ENCODE measurements around the gene ERBIN.
"Not testable (repeated sequence)": the region's sequence is repeated elsewhere in the genome, so short reads cannot be mapped to it uniquely, and the experiment has no call there.

The ERBIN gene

DNA sequence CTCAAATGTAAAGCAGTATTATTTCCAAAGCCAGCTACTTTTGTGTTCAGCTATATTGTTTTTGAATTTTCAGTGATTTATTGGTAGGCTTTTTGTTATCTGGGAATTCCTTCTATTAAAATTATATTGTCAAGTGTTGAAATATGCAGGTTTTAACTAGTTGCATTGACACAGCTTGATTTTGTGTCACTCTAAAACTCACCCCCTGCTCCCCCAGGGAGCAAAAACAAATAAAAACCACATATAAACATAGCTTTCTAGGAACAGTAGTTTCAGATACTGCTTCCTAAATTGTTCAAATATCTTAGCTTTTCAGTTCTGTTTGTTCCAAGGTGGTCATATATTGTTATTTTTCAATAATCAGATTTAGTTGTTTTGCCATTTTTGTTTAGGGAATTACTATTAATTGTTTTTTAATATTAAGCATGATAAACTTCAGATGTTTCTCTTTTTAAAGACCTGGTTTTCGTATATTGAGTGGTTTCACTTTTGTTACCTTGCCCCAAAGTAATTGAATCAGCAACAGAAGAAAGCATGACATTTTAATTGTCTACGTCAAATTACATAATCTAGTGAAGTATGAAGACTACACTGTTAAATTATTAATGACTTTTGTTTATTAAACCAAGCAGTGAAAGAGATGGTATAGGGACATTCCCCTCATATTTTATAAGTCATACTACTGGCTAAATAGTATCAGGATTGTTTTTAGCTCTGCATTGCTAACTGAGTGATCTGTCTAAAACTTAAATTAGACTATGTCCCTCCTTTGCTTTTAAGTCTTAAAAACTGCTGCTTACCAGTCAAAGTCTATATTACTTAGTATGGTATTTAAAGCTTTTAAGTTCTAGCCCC, 43.4 kb downstream of the ERBIN start:
- DNase-seq = no peak

DNA sequence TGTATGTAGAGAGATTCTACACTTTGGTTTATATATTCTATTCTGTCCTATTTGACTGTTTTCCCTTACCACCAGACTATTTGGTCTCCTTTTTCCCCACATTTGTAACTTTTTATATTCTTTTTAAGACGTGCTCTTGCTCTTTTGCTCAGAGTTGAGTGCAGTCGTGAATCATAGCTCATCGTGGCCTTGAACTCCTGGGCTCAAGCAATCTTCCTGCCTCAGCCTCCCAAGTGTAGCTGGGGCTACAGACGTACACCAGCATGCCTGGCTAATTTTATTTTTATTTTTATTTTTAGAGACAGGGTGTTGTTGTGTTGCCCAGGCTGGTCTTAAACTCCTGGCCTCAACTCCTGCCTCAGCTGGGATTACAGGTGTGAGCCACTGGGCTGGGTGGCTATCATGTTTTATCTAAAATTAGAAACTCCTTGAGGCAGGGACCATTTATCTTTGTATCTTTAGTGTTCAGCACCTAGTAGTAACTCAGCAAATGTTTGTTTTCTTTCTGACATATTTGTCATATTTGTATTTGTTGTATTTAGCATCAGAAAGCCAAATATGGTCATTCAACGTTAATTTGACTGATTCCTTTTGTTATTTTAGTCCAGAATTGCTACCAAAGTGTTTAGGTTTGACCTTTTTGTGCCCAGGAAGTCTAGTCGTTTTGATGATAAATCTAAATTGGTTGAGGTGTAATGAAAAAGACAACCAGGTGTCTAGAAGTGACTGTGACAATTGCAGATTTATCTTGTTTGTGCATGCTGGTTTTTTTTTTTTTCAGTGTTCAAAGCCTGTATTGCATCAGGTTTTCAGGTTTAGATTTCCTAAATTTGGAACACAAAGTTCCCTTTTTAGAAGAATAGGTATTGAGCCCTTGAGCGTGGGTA, 44.3 kb downstream of the ERBIN start:
- DNase-seq = no peak

DNA sequence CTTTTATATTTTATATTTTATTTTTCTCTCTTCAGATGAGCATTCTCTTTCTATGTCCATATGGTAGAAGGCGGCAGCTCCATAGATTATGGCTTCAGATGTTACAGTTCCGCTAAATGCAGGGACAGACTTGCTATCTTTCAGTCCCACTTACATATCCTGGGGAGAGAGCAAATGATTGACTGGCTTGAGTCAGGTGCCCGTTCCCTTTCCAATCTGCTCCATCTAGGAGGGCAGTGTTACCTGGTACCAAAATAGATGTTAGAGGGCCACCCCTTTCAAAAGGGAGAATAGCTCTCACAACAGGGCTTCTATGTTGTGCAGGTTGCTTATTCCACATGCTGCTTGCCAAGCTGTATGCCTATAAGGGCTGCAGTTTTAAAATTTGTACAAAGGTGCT, 45.3 kb downstream of the ERBIN start:
- DNase-seq = no peak

DNA sequence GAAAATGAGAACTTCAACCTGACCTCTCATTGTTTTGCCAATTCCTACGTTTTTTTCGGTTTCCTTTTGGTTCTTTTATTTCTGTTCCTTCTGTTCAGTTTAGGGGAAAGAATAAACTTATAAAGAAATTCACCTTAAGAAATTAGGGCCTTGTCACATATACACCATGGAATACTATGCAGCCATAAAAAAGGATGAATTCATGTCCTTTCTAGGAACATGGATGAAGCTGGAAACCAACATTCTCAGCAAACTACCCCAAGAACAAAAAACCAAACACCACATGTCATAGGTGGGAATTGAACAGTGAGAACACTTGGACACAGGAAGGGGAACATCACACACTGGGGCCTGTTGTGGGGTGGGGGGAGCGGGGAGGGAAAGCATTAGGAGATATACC, 46.5 kb downstream of the ERBIN start:
- not testable (repeated sequence) for DNase-seq

DNA sequence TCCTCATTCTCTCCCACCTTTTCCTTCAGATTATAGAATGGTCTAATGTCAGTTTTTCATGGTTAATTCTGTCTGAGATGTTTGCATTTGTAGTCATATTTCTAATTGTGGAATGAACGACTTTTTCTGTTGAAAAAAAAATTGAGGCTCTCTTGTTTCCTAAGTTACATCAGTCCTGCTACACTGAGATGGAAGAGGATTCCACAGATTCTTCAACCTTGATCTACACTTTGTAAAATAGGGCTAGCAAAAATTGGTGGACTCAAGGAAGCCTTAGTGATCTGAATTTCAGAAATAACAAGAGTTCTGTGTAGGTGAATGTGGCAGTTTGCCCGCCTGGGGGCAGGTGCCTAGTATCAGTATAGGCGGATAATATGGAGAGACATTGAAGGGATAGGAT, 51.9 kb downstream of the ERBIN start:
- DNase-seq = no peak

DNA sequence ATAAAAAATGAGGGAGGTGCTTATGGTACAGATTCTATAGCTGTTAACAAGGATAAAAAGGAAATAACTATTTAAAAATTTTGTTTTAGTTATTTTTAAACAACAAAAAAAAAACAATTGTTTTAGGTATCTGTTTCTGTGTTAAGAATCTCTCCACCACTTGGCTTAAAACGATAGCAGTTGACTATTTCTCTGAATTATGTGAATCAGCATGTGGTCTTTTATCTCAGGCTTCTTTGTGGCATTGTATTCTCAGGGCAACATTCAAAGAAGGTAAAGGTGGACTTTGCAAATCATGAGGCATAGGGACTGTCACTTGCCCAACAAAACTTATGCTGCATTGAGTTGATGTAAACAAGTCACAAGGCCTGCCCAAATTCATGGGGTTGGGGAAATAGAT, 55.2 kb downstream of the ERBIN start:
- no peak for DNase-seq

DNA sequence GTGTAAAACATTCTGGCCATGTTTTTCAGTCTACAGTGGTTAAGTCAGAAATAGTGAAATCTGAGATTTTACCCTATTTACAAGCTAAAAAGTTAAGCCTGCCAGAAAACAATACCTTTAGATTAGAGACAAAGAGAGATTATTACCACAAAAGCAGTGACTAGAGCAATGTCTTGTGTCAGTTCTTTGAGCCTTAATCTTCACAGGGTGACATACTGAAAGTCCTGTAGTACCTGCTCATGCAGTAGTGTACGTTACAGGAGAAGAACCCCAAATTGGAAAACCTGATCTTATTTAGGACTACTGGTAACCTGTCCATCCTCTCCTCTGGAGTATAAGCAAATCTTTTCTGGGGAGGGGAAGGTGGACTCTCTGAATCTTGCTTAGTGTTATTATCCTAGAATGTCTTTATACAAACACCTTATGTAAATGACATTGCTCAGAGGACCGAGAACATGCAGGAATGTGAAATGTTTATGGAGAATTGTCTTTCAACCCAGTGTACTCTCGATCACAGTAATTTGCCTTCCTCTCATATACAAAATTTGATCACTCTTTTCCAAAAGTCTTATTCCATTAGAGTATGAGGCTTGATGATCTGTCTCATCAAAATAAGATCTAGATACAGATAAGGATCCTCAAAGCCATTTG, 55.7 kb downstream of the ERBIN start:
- no peak for DNase-seq

DNA sequence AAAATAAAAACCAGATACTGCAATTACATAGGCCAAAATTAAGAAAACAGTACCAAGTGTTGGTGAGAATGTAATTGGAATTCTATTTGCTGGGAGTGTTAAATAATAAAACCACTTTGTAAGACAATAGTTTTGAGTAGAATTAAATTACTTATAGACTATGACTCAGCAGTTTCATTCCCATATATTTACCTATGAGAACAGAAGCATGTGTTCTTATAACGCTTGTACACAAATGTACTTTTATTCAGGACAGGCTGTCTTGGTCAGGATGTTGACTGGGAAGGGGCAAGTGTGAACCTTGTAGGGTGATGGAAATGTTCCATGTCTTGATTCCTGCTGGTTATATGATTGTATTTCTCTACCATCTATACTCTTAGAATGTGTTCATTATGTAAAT, 56.3 kb downstream of the ERBIN start:
- DNase-seq = no peak

DNA sequence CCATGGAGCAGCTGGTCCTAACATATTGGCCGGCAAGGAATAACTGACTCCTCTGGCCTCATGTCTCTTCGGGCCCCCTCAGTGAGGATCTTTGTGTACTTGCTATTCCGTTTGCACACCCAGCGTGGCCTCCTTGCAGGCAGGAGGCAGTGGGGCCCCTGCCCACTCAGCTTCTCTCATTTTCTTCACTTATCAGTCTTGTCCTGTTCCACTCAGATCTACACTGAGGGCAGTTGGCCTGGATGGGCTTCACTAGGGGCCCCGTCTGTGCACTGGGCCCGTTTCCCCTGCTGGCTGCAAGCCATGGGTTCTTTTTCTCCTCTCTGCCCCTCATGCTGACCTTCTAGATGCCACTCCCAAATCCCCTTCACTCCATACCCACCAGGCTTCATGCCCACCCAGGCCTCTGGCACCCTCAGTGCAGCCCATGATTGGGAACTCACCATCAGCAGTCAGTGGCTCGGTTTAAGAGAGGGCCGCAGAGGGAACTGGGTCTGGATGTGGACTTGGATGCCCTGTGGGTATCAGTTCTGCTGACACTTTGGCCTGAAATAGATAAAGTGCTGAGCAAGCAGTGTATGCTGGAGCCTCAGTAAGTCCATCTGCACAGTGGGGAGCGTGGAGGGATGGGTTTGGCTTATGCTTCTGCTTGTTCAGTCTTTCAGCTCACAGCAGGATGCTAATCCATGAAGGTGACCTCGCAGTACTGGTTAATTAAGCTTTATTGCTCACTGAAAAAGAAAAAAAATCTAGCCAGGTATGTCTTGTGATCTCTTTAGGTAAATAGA, 57.9 kb downstream of the ERBIN start:
- DNase-seq = no peak

DNA sequence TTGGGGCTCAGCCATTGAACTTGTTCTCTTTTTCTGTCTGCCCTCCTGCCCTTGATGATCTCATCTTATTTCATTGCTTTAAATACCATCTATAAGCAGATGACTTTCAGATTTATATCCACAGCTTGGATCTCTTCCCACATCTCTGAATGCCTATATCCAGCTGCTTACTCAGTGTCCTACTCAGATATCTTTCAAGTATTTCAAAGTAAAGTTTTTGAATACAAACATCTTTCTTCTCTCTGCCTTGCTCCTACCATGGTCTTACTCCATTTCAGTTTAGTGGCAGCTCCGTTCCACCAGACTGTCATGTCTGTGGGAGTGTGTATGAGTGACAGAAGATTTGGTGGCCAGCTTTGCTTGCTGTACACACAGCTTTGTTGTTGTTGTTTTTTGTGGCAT, 59.7 kb downstream of the ERBIN start:
- no peak for DNase-seq

DNA sequence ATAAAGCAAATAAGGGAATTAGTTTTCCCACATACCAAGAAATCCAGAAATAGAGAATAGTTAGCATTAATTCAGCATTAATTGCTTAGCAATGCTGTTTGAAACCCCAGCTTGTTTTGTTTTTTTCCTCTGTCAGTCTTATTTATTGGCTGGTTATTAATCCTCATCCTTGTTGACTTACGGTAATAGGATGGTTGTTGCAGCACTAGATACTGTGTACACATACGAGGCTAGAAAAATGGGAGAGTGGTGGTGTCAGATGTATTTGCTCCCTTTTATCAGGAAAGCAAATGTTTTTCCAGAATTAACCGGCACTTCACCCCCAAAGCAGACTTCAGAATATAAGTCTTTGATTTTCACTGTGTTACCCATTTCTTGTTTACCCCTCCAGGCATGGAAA, 60.4 kb downstream of the ERBIN start:
- DNase-seq = no peak

DNA sequence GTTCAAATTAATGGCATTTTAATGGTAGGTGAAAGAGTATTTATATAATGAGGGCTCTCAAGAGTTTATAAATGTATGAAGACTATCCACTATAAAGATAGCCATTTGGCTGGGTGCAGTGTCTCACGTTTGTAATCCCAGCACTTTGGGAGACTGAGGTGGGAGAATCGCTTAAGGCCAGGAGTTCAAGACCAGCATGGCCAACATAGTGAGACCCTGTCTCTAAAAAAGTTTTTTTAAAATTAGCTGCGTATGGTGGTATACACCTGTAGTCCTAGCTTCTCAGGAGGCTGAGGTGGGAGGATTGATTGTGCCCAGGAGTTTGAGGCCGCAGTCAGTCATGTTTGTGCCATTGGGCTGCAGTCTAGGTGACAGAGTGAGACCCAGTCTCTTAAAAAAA, 61.6 kb downstream of the ERBIN start:
- no peak for DNase-seq

DNA sequence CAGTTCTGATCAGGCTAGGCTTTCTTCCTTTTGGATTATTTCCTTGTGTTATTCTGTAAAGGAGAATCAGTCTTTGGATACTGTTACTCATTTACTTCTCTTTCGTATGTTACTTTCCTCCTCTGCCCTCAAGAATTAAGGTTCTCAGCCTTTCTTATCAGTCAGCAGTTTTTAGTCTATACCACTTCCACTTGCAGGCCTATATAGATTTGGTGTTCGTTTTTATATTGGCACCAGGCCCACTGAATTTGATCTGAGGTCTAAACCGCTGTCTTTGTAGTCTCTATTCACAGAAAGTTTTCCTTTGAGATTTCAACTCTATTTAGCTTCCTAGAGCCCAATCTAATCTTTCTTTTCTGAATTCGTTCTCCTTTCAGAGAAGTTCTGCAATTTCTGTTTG, 62.8 kb downstream of the ERBIN start:
- no peak for DNase-seq

DNA sequence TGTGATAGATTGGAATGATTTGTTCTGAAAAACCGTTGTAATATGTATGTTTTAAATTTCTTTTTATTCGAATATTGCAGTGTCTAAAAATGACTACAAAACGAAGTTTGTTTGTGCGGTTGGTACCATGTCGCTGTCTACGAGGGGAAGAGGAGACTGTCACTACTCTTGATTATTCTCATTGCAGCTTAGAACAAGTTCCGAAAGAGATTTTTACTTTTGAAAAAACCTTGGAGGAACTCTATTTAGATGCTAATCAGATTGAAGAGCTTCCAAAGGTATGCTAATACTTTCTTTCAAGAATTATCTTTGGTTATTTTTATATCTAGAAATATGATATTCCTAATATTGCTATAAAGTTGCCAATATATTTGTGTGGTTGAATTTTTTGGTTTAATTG, 66.3 kb downstream of the ERBIN start:
- no peak for DNase-seq

DNA sequence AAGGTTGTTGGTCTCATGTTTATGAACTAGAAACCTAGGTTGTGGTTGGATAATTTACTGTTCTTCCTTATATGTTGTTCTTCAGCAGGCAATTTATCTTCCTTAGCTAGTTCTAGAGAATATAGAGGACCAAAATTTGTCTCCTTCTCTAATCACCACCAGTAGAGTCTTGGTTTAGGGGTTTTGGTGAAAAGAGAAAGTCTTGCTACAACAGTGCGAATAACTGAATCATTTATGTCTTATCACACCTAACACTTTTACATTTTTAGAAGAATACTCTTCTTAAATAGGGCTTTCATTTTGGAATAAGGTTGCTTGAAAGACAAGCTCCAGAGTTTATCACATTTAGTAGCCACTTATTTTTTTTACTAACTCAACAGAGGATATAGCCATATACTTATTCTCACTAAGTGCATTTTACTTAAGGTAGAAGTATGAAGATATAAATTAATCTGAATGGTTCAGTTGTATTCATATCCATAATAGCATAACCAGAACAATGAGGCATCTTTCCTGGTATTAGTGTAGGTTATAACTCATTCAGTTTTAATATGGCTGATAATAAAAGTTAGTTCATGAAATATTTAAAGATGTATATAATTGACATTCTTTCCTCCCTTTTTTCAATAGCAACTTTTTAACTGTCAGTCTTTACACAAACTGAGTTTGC, 67.9 kb downstream of the ERBIN start:
- DNase-seq = no peak

DNA sequence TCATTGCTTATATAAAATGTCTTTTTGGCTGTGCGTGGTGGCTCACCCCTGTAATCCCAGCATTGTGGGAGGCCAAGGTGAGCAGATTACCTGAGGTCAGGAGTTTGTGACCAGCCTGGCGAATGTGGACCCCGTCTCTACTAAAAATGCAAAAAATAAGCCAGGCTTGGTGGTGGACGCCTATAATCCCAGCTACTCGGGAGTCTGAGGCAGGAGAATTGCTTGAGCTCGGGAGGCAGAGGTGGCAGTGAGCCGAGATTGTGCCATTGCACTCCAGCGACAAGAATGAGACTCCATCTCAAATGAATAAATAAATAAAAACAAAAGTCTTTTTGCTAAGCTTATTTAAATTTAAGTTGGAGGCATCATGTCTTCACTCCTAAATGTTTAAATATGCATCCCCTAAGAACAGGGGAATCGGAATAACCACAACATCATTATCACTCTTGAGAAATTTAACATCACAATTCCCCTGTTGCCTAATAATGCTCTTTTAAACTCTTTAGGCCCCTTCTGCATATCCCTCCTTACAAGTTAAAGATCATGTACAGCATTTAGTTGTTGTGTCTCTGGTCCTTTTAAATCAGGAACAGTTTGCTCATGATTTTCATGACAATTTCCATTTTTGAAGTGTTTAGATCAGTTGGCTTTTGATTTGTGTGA, 72.8 kb downstream of the ERBIN start:
- no peak for DNase-seq

DNA sequence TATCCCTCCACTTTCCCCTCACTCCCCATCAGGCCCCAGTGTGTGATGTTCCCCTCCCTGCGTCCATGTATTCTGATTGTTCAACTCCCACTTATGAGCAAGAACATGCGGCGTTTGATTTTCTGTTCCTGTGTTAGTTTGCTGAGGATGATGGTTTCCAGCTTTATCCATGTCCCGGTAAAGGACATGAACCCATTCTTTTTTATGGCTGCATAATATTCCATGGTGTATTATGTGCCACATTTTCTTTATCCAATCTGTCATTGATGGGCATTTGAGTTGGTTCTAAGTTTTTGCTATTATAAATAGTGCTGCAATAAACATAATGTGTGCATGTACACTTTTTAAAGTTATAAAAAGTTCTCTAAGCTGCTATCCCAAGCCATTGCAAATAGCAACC, 75.6 kb downstream of the ERBIN start:
- no peak for DNase-seq

DNA sequence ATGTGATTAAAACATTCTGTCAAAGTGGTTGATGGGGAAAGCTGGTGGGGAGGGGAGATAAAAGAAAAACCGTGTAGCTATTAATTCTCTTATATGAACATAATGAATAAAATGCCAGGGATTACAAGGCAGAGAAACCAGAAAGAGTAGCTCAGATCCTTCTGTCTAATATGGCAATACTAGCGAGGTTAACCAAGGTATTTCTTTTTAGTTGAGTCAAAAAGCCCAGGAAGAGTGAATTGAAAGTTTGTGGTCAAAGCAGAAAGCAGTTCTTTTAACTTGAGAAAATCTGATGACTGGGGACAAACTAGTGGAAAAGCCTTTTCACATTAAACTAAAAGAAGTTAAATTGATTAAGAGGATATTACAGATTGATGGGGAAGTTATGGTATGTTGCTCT, 76.0 kb downstream of the ERBIN start:
- no peak for DNase-seq

DNA sequence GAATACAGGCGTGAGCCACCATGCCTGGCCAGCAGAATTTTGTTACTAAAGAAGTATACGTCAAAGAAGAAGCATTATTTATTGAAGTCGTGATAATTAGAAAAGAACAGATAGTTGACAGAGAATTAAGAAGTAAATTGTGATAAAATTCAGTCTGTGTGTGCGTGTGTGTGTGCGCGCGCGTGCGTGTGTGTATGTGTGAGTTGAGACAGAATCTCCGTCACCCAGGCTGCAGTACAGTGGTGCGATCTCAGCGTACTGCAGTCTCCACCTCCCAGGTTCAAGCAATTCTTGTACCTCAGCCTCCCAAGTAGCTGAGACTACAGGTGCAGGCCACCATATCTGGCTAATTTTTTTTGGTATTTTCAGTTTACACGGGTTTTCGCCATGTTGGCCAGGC, 77.8 kb downstream of the ERBIN start:
- DNase-seq = no peak

DNA sequence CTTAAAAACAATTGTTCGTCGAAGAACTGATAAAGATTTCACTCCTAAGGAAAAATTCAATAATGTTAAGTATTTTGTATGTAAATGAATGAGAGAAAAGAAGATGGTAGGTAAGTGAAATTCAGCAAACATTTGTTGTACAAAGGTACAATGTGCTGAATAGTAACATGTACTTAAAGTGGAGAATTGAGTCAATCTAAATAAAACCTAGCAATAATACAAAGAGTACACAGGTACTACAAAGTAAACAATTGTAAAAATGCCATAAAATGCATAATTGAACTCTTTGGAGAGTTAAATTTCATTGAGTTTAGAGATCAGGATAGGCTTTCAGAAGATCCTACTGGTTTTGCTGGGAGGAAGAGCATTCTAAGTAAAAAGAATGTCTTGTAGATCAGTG, 82.9 kb downstream of the ERBIN start:
- DNase-seq = no peak

DNA sequence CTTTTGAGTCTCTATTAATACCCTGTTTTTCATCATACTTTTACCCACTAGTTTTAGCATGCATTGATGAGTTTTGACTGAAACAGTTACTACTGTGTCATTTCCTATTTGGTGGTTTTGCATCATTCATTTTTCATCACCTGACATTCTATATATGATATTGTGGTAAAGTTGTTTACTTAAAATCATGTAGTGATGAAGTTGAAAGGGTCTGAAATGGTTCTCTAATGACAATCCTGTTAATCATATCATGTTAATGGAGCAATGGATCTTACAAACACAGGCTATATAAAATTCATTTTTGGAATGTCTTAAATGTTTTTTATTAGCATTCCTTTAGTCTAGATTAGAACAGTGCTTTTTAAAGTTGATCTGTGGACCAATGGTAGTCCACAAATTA, 84.1 kb downstream of the ERBIN start:
- no peak for DNase-seq

DNA sequence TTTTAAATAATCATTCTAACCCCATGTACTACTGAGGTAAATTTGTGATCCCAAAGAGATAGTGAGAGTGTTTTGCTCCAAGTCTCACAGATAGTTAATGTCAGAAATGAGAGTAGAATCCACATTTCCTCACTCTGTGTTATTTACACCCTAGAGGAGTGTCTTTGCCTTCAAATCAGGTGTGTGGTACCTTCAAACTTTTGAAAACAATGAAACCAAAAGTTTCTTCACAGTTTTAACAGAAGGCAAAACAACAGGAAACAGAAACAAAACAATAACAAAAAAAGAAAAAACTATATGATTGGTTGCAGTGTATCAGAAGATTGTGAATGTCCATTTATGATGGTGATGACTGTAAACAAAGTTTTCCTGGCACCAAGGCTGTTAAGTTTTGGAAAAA, 85.9 kb downstream of the ERBIN start:
- DNase-seq = no peak

All from NCI-H1105 treated with DMSO at 0.1 percent for 48 hours (cell line).